ENCODE measurements around the gene KCNMA1.

GRCh38 chr10:76992467-76992866 lies 645.1 kb downstream of the KCNMA1 start:
- TF ChIP-seq CTCF (IDR thresholded peaks at IDR 0.05) (no peak), EP300 (IDR thresholded peaks at IDR 0.05) (no peak), POLR2A (IDR thresholded peaks at IDR 0.05) (no peak)
